Measurements from ENCODE around the gene PITPNC1. TPM values are rescaled to one million over a fixed set of nuclear protein-coding genes. Genes with fewer than 3 reads are reported as not detected.
A peak's percentile ranks its signal among the peaks of the same experiment; 100 is the strongest.

PITPNC1 gene
- total RNA-seq, 1 experiment from 2014 or later: 20.8 TPM

DNA sequence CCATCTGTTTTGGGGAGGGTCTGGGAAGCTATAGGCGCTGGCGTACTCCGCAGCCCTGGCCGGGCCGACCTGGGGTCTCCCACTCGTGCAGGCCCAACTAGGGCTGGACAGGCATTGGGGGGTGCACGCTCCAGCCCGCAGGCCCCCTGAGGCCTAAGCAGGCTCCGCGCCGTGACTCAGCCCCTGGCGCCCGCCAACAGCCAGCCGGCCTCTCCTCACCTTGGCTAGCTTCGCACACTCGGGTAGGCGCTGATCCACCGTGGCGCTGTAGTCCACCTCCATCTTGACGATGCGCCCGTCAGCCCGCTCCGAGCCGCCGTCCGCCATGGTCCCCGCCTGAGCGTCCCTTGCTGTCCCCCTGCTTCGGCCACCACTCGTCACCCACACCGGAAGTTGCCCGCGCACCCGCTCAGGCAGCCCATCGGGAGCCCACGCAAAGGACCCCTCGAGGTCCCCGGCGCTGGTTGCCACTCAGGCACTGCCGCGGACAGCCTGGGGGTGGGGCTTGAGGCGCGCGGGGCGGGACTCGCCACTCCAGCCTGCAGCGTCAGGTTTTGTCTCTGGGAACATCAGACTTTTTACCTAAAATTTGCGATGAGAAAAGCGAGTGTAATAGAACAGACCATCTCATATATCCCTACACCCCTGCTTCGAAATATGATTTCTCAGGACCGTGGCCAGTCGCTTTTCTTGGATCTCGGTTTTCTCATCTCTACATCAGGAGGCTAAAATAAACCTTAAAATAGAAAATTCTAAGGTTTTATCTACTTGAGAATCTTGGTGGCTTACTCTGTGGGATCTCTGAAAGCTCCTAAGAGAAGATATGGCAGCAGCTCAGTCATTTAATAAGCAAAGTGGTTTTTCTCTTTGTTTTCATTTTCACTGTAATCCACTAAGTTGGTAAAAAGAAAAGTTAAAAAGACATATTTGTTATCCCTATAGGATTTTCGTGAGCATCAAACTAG lies 10.6 kb upstream of the PITPNC1 start, which contains the start of gene PSMD12:
TSS of gene PSMD12 (minus strand) at position 385 of the 965 bp plus-strand sequence. CDS start at position 327, 58 bp downstream.
- no TSS peak for BruUV-seq (replicated peaks)
- DNase-seq (ENCODE audit: low read depth, low spot score) (no peak), ATAC-seq (peak; percentile 97)
- ChIA-PET POLR2A (no interaction called here), CTCF (no interaction called here)
- H3K4me1 ChIP-seq (ENCODE audit: control insufficient read depth, insufficient read depth, low read length): peaks cover 12% of the 10 kb centered on the region
- in situ Hi-C loops (cut with HindIII; ENCODE audit: low pct_unique_long_range_greater_than_20kb, low sequenced_read_pairs): no loop called here
- H3K4me3 ChIP-seq (ENCODE audit: low read depth in 2 of 2, low read length in 2 of 2): peak within 1 kb of the TSS; percentile 86 to 94
- intact Hi-C loops (cut with micrococcal nuclease; ENCODE audit: unreplicated experiment): no loop called here
- TF ChIP-seq, protein P1, sequence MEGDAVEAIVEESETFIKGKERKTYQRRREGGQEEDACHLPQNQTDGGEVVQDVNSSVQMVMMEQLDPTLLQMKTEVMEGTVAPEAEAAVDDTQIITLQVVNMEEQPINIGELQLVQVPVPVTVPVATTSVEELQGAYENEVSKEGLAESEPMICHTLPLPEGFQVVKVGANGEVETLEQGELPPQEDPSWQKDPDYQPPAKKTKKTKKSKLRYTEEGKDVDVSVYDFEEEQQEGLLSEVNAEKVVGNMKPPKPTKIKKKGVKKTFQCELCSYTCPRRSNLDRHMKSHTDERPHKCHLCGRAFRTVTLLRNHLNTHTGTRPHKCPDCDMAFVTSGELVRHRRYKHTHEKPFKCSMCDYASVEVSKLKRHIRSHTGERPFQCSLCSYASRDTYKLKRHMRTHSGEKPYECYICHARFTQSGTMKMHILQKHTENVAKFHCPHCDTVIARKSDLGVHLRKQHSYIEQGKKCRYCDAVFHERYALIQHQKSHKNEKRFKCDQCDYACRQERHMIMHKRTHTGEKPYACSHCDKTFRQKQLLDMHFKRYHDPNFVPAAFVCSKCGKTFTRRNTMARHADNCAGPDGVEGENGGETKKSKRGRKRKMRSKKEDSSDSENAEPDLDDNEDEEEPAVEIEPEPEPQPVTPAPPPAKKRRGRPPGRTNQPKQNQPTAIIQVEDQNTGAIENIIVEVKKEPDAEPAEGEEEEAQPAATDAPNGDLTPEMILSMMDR (IDR thresholded peaks at IDR 0.05): no peak
- TF ChIP-seq SIN3A (IDR thresholded peaks at IDR 0.05; ENCODE audit: borderline replicate concordance, insufficient read depth, low read depth, low read length) (peak; percentile 79; the same call in 1 of the 2 replicates), POLR2AphosphoS5 (IDR thresholded peaks at IDR 0.05; ENCODE audit: low read depth, low read length) (peak; percentile 81)
- no peaks in the 10 kb centered on the region for H3K9me3 ChIP-seq (ENCODE audit: control insufficient read depth, insufficient read depth, low read depth, low read length)
- no peaks in the 10 kb centered on the region for H3K27me3 ChIP-seq (ENCODE audit: control insufficient read depth, insufficient read depth, low read length)
- H3K27ac ChIP-seq (ENCODE audit: low read length): peak within 1 kb of the TSS; percentile 94
- peaks cover 10% of the 10 kb centered on the region for H3K36me3 ChIP-seq (ENCODE audit: control insufficient read depth, insufficient read depth, low read length)

DNA sequence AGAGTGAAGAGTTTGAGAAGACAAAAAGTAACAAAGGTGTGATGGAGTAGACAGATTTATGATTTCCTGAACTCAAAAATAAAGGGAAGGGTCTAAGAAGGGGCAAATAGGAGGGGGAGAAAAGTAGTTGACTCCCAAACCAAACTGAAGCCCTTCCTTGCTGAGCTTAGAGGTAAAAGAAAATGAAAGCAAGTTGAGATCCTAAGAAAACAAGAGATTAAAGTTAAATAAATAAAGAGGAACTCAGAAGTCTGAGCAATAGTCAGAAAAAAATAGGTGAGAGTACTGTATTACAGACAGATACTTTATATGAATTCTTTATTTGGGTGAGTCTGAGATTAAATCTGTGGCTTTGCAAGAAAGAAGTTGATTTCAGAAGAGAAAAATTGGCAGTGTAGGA lies 7.4 kb upstream of the PITPNC1 start:
- Histone ChIP-seq H3K4me3 (ENCODE audit: low read depth in 2 of 2, low read length in 2 of 2) (no peak overlapping the region), H3K27ac (ENCODE audit: low read length) (no peak overlapping the region), H3K27me3 (ENCODE audit: control insufficient read depth, insufficient read depth, low read length) (no peaks in the 10 kb centered on the region), H3K4me1 (ENCODE audit: control insufficient read depth, insufficient read depth, low read length) (peaks cover 8% of the 10 kb centered on the region), H3K36me3 (ENCODE audit: control insufficient read depth, insufficient read depth, low read length) (peaks cover 10% of the 10 kb centered on the region; the same call in 1 of the 2 replicates), H3K9me3 (ENCODE audit: control insufficient read depth, insufficient read depth, low read depth, low read length) (no peaks in the 10 kb centered on the region)
- CTCF ChIA-PET: no interaction called here
- no peak for DNase-seq (ENCODE audit: low read depth, low spot score)
- in situ Hi-C loops (cut with HindIII; ENCODE audit: low pct_unique_long_range_greater_than_20kb, low sequenced_read_pairs): no loop called here
- POLR2A ChIA-PET: no interaction called here
- TF ChIP-seq, protein P2, sequence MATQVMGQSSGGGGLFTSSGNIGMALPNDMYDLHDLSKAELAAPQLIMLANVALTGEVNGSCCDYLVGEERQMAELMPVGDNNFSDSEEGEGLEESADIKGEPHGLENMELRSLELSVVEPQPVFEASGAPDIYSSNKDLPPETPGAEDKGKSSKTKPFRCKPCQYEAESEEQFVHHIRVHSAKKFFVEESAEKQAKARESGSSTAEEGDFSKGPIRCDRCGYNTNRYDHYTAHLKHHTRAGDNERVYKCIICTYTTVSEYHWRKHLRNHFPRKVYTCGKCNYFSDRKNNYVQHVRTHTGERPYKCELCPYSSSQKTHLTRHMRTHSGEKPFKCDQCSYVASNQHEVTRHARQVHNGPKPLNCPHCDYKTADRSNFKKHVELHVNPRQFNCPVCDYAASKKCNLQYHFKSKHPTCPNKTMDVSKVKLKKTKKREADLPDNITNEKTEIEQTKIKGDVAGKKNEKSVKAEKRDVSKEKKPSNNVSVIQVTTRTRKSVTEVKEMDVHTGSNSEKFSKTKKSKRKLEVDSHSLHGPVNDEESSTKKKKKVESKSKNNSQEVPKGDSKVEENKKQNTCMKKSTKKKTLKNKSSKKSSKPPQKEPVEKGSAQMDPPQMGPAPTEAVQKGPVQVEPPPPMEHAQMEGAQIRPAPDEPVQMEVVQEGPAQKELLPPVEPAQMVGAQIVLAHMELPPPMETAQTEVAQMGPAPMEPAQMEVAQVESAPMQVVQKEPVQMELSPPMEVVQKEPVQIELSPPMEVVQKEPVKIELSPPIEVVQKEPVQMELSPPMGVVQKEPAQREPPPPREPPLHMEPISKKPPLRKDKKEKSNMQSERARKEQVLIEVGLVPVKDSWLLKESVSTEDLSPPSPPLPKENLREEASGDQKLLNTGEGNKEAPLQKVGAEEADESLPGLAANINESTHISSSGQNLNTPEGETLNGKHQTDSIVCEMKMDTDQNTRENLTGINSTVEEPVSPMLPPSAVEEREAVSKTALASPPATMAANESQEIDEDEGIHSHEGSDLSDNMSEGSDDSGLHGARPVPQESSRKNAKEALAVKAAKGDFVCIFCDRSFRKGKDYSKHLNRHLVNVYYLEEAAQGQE (IDR thresholded peaks at IDR 0.05; ENCODE audit: insufficient read depth in 1 of 2, low read depth in 2 of 2, low read length in 1 of 2): no peak
- TF ChIP-seq POLR2AphosphoS5 (IDR thresholded peaks at IDR 0.05; ENCODE audit: low read depth, low read length) (no peak), TCF7L2 (IDR thresholded peaks at IDR 0.05; ENCODE audit: low read depth, low read length) (no peak), SIN3A (IDR thresholded peaks at IDR 0.05; ENCODE audit: borderline replicate concordance, insufficient read depth, low read depth, low read length) (no peak)
- TF ChIP-seq, protein P1 (IDR thresholded peaks at IDR 0.05): no peak
- BruUV-seq (replicated peaks): no TSS peak
- intact Hi-C loops (cut with micrococcal nuclease; ENCODE audit: unreplicated experiment): no loop called here
- no peak for ATAC-seq

All from Panc1 (cell line).